WERI-Rb-1 (cell line): ENCODE data around the gene SLC22A15.

ENCODE experiments used
- DNase-seq: peaks from one replicate; pipeline ENCODE4 v3.0.0-alpha.2; 2020
- H3K27ac ChIP-seq: fragments of 250-450 bp; sonication (Bioruptor Pico); 2 replicates; pipeline ENCODE4 v1.5.1; 2020; ENCODE audit warnings: mild to moderate bottlenecking, moderate library complexity
- H3K27me3 ChIP-seq: fragments of 250-450 bp; sonication (Bioruptor Pico); 2 replicates; pipeline ENCODE4 v1.5.1; 2021; ENCODE audit warnings: mild to moderate bottlenecking, low read depth, moderate library complexity; ENCODE audit not compliant: insufficient read depth, severe bottlenecking
- H3K36me3 ChIP-seq: fragments of 250-450 bp; sonication (Bioruptor Pico); 2 replicates; pipeline ENCODE4 v1.5.1; 2020; ENCODE audit warnings: mild to moderate bottlenecking, moderate library complexity
- H3K4me3 ChIP-seq: 2 replicates; pipeline ENCODE4 v1.5.1; 2011; ENCODE audit warnings: low read depth, mild to moderate bottlenecking, control low read depth, low read length
- H3K9me3 ChIP-seq: fragments of 250-450 bp; sonication (Bioruptor Pico); 2 replicates; pipeline ENCODE4 v1.5.1; 2021; ENCODE audit warnings: mild to moderate bottlenecking, moderate library complexity; ENCODE audit not compliant: severe bottlenecking
- TF ChIP-seq, protein P1 (sequence below): IDR thresholded peaks from 2 replicates; pipeline ENCODE4 v1.5.1; 2011; ENCODE audit warnings: low read depth, mild to moderate bottlenecking, control low read depth, inconsistent platforms, low read length

Gene SLC22A15

DNA sequence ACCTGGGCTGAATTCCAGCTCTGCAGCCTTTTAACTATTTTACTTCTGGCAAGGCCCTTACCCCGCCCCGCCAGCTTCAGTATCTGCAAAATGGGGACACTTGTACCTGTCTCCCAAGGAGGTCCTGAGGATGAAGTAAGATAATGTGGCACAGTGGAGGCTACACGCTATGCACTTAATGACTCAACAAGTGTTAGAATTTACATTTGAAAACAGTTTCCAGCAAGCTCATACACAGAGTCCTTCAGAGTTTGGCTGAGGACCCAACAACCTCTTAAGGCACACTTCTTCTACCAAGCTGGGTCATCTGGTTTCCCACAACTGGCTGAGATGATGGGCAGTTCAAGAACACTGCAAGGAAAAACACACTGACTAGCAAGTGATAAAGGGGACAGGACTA, 30.2 kb upstream of the SLC22A15 start:
- H3K4me3 ChIP-seq: no peak overlapping the region
- no peak for DNase-seq
- peaks cover 14% of the 10 kb centered on the region for H3K27me3 ChIP-seq
- no peak overlapping the region for H3K27ac ChIP-seq
- TF ChIP-seq, protein P1, sequence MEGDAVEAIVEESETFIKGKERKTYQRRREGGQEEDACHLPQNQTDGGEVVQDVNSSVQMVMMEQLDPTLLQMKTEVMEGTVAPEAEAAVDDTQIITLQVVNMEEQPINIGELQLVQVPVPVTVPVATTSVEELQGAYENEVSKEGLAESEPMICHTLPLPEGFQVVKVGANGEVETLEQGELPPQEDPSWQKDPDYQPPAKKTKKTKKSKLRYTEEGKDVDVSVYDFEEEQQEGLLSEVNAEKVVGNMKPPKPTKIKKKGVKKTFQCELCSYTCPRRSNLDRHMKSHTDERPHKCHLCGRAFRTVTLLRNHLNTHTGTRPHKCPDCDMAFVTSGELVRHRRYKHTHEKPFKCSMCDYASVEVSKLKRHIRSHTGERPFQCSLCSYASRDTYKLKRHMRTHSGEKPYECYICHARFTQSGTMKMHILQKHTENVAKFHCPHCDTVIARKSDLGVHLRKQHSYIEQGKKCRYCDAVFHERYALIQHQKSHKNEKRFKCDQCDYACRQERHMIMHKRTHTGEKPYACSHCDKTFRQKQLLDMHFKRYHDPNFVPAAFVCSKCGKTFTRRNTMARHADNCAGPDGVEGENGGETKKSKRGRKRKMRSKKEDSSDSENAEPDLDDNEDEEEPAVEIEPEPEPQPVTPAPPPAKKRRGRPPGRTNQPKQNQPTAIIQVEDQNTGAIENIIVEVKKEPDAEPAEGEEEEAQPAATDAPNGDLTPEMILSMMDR: no peak
- no peaks in the 10 kb centered on the region for H3K9me3 ChIP-seq
- no peaks in the 10 kb centered on the region for H3K36me3 ChIP-seq

GRCh38 chr1:115949156-115949555, 27.2 kb upstream of the SLC22A15 start:
- Histone ChIP-seq H3K4me3 (no peak overlapping the region), H3K27ac (no peak overlapping the region), H3K9me3 (no peaks in the 10 kb centered on the region), H3K27me3 (peaks cover 4% of the 10 kb centered on the region), H3K36me3 (no peaks in the 10 kb centered on the region)
- TF ChIP-seq, protein P1: no peak
- no peak for DNase-seq

- peaks cover 4% of the 10 kb centered on the region for H3K27me3 ChIP-seq
- no peaks in the 10 kb centered on the region for H3K36me3 ChIP-seq
- no peak overlapping the region for H3K27ac ChIP-seq
- DNase-seq: no peak
- TF ChIP-seq, protein P1: no peak
- H3K9me3 ChIP-seq: no peaks in the 10 kb centered on the region
- H3K4me3 ChIP-seq: no peak overlapping the region
Measured at GRCh38 chr1:115951560-115951959, 24.8 kb upstream of the SLC22A15 start.

GRCh38 chr1:115952547-115952946, 23.8 kb upstream of the SLC22A15 start:
- no peak overlapping the region for H3K4me3 ChIP-seq
- DNase-seq: no peak
- H3K9me3 ChIP-seq: no peaks in the 10 kb centered on the region
- H3K36me3 ChIP-seq: no peaks in the 10 kb centered on the region
- peaks cover 8% of the 10 kb centered on the region for H3K27me3 ChIP-seq
- H3K27ac ChIP-seq: no peak overlapping the region
- TF ChIP-seq, protein P1: no peak

- H3K9me3 ChIP-seq: no peaks in the 10 kb centered on the region
- TF ChIP-seq, protein P1: no peak
- no peak overlapping the region for H3K4me3 ChIP-seq
- no peak overlapping the region for H3K27ac ChIP-seq
- peaks cover 9% of the 10 kb centered on the region for H3K27me3 ChIP-seq
- H3K36me3 ChIP-seq: no peaks in the 10 kb centered on the region
- DNase-seq: no peak
Measured at GRCh38 chr1:115953180-115953579, 23.1 kb upstream of the SLC22A15 start.

DNA sequence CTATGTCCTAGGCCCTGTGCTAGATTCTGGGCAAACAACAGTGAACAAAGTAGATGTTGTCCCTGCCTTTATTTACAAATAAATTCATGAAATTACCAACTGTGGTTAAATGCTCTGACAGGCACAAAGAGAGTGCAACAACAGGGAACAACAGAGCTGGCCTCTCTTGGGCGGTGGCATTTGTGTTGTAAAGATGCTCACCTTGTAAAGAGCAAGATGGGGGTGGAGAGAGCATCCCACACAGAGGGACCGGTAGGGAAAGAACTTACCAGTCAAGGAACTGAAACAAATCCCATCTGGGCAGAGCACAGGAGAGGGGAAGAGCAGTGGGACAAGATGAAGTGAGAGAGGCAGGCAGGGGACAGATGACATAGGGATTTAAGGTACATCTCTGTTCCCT, 21.6 kb upstream of the SLC22A15 start:
- Histone ChIP-seq H3K9me3 (no peaks in the 10 kb centered on the region), H3K4me3 (no peak overlapping the region), H3K27ac (no peak overlapping the region), H3K36me3 (no peaks in the 10 kb centered on the region), H3K27me3 (peaks cover 6% of the 10 kb centered on the region)
- TF ChIP-seq, protein P1: no peak
- no peak for DNase-seq
